Suprapubic skin (tissue), 4 donors: ENCODE data around the gene PTBP3. TPM values are rescaled to one million over a fixed set of nuclear protein-coding genes. Genes with fewer than 3 reads are reported as not detected.
"Not testable (repeated sequence)": the region's sequence is repeated elsewhere in the genome, so short reads cannot be mapped to it uniquely, and the experiment has no call there.

Experiments
- DNase-seq, 2 donors: peaks; one replicate each; pipeline ENCODE4 v3.0.0-alpha.2; 2019; ENCODE audit warnings: low spot score in 2 of 2
- H3K27ac ChIP-seq: fragments of 200-600 bp; sonication (generic); one replicate; pipeline ENCODE4 v1.5.1; 2019
- H3K27me3 ChIP-seq: fragments of 200-600 bp; sonication (generic); one replicate; pipeline ENCODE4 v1.5.1; 2019
- H3K36me3 ChIP-seq: fragments of 200-600 bp; sonication (generic); one replicate; pipeline ENCODE4 v1.5.1; 2019
- H3K4me1 ChIP-seq: fragments of 200-600 bp; sonication (generic); one replicate; pipeline ENCODE4 v1.5.1; 2019
- H3K4me3 ChIP-seq: fragments of 200-600 bp; sonication (generic); one replicate; pipeline ENCODE4 v1.5.1; 2019; ENCODE audit warnings: mild to moderate bottlenecking
- H3K9me3 ChIP-seq: fragments of 200-600 bp; sonication (generic); one replicate; pipeline ENCODE4 v1.5.1; 2019
- EP300 ChIP-seq: sonication (generic); formaldehyde crosslinking; IDR thresholded peaks from one replicate; pipeline ENCODE4 v1.6.1; 2017; ENCODE audit warnings: antibody characterized with exemption
- POLR2A ChIP-seq, 2 donors: fragments of 450-650 bp; IDR thresholded peaks; one replicate each; pipeline ENCODE4 v1.6.1; 2017; ENCODE audit warnings: antibody characterized with exemption in 2 of 2, mild to moderate bottlenecking in 2 of 2, moderate library complexity in 2 of 2
- POLR2AphosphoS5 ChIP-seq, 3 donors: sonication (generic); formaldehyde crosslinking; IDR thresholded peaks; one replicate each; pipeline ENCODE4 v1.6.1; 2017; ENCODE audit warnings: antibody characterized with exemption in 3 of 3
- WGBS: methylation state at CpG from one replicate; pipeline ENCODE4 v1.1.5; 2018; 5-methylcytosine and 5-hydroxymethylcytosine counted together
- total RNA-seq, 4 donors: library from RNA; depleted of rRNA; stranded (reverse); fragments of >200 nt; gene quantifications; one replicate each; pipeline ENCODE4 v1.1.0, GENCODE V29; 2016
- TF ChIP-seq, protein P1 (sequence below), 2 donors: fragments of 200-600 bp in 1 of 2; fragments of 450-650 bp in 1 of 2; sonication (generic) in 1 of 2; IDR thresholded peaks; one replicate each; pipeline ENCODE4 v1.5.1; 2016 to 2019; ENCODE audit warnings: antibody characterized with exemption in 2 of 2, mild to moderate bottlenecking in 1 of 2, moderate library complexity in 1 of 2

PTBP3 gene
- total RNA-seq, 4 donors from 2014 or later, result 90.4 to 333 (median 168) TPM

DNA sequence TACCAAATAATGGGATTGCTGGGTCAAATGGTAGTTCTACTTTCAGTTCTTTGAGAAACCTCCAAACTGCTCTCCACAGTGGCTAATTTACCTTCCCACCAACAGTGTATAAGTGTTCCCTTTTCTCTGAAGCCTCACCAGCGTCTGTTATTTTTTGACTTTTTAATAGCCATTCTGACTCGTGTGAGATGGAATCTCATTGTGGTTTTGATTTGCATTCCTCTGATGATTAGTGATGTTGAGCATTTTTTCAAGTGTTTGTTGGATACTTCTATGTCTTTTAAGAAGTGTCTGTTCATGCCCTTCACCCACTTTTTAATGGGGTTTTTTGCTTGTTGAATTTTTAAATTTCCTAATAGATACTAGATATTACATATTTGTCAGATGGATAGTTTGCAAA is 129.9 kb downstream of the PTBP3 start:
- Histone ChIP-seq H3K36me3 (peaks cover 18% of the 10 kb centered on the region), H3K27ac (no peak overlapping the region), H3K4me3 (no peak overlapping the region), H3K27me3 (no peaks in the 10 kb centered on the region), H3K9me3 (no peaks in the 10 kb centered on the region), H3K4me1 (no peaks in the 10 kb centered on the region)
- TF ChIP-seq, protein P1, sequence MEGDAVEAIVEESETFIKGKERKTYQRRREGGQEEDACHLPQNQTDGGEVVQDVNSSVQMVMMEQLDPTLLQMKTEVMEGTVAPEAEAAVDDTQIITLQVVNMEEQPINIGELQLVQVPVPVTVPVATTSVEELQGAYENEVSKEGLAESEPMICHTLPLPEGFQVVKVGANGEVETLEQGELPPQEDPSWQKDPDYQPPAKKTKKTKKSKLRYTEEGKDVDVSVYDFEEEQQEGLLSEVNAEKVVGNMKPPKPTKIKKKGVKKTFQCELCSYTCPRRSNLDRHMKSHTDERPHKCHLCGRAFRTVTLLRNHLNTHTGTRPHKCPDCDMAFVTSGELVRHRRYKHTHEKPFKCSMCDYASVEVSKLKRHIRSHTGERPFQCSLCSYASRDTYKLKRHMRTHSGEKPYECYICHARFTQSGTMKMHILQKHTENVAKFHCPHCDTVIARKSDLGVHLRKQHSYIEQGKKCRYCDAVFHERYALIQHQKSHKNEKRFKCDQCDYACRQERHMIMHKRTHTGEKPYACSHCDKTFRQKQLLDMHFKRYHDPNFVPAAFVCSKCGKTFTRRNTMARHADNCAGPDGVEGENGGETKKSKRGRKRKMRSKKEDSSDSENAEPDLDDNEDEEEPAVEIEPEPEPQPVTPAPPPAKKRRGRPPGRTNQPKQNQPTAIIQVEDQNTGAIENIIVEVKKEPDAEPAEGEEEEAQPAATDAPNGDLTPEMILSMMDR (IDR thresholded peaks at IDR 0.05), result no peak
- TF ChIP-seq EP300 (no peak), POLR2A (IDR thresholded peaks at IDR 0.05) (no peak), POLR2AphosphoS5 (IDR thresholded peaks at IDR 0.05) (no peak)
- 43% methylated on average over 2 of the region's 2 CpGs for WGBS
- DNase-seq, result no peak

DNA sequence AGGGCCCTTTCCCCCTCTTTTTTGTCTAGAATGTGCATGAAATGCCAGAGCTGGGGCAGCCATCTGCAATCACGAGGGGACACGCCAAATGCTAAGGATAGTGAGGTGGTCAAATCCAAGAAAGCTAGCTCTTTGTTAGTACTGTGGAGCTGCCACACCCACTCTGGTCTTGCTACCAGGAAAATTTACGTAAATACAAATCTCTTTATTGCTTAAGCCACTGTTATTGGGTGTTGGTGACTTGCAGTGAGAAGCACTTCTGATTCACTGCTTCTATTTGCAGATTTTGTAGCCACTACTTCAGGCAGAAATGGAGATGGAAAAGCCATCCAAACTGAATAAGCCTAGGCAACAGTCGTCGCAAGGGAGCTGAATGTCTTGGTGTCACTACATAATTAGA is 132.7 kb downstream of the PTBP3 start:
- WGBS, result 79% methylated on average over 5 of the region's 5 CpGs
- no peaks in the 10 kb centered on the region for H3K4me1 ChIP-seq
- no peaks in the 10 kb centered on the region for H3K9me3 ChIP-seq
- TF ChIP-seq POLR2AphosphoS5 (IDR thresholded peaks at IDR 0.05) (no peak), POLR2A (IDR thresholded peaks at IDR 0.05) (no peak), EP300 (no peak)
- TF ChIP-seq, protein P1 (IDR thresholded peaks at IDR 0.05), result no peak
- DNase-seq, result no peak
- no peak overlapping the region for H3K27ac ChIP-seq
- H3K27me3 ChIP-seq, result no peaks in the 10 kb centered on the region
- H3K36me3 ChIP-seq, result peaks cover under 1% of the 10 kb centered on the region
- no peak overlapping the region for H3K4me3 ChIP-seq

DNA sequence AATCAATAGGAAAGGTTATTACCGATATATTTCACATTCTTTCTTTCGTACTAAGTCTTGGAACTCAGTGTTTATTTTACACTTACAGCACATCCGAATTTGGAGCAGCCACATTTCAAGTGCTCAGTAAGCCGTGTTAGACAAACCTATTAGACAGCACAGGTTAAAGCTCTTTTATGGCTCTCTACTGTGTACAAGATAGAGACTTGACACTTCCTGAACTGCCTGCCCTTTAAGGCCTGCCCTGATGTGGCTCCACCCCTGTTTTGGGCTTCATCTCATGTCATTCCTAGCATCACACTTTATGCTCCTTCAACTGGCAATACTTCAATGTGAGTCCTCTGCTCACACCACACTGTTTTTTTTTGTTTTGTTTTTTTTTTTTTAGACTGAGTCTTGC is 134.8 kb downstream of the PTBP3 start:
- 59% methylated on average over 4 of the region's 4 CpGs for WGBS
- no peak overlapping the region for H3K4me3 ChIP-seq
- no peaks in the 10 kb centered on the region for H3K36me3 ChIP-seq
- H3K4me1 ChIP-seq, result no peaks in the 10 kb centered on the region
- TF ChIP-seq POLR2A (IDR thresholded peaks at IDR 0.05), result no peak
- TF ChIP-seq POLR2AphosphoS5 (IDR thresholded peaks at IDR 0.05), result no peak
- TF ChIP-seq EP300, result no peak
- TF ChIP-seq, protein P1 (IDR thresholded peaks at IDR 0.05), result no peak
- H3K27me3 ChIP-seq, result no peaks in the 10 kb centered on the region
- H3K27ac ChIP-seq, result no peak overlapping the region
- H3K9me3 ChIP-seq, result no peaks in the 10 kb centered on the region
- no peak for DNase-seq

DNA sequence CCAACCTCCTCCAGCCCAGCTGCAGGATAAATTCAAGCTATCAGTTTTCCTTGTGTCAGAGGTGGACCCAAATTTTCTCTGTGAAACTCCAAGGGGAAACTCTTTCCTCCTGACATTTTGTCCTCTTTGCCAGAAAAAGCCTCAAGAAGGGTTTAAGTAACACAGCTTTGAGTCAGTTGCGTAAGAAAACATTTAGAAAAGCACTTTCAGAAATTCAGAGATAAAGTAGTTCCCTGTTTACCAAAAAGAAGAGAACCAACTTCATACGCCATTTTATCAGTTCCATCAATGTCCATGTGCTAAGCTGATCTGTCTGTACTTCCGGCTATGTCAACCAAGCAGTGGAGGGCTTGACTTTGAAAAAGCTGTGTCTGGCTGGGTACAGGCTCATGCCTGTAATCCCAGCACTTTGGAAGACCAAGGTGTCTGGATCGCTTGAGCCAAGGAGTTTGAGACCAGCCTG is 138.4 kb downstream of the PTBP3 start:
- WGBS, result 91% methylated on average over 4 of the region's 4 CpGs
- TF ChIP-seq POLR2A (IDR thresholded peaks at IDR 0.05) (no peak), POLR2AphosphoS5 (IDR thresholded peaks at IDR 0.05) (no peak), EP300 (no peak)
- TF ChIP-seq, protein P1 (IDR thresholded peaks at IDR 0.05), result no peak
- no peaks in the 10 kb centered on the region for H3K4me1 ChIP-seq
- no peak overlapping the region for H3K27ac ChIP-seq
- no peak overlapping the region for H3K4me3 ChIP-seq
- no peak for DNase-seq
- no peaks in the 10 kb centered on the region for H3K9me3 ChIP-seq
- no peaks in the 10 kb centered on the region for H3K27me3 ChIP-seq
- H3K36me3 ChIP-seq, result no peaks in the 10 kb centered on the region

DNA sequence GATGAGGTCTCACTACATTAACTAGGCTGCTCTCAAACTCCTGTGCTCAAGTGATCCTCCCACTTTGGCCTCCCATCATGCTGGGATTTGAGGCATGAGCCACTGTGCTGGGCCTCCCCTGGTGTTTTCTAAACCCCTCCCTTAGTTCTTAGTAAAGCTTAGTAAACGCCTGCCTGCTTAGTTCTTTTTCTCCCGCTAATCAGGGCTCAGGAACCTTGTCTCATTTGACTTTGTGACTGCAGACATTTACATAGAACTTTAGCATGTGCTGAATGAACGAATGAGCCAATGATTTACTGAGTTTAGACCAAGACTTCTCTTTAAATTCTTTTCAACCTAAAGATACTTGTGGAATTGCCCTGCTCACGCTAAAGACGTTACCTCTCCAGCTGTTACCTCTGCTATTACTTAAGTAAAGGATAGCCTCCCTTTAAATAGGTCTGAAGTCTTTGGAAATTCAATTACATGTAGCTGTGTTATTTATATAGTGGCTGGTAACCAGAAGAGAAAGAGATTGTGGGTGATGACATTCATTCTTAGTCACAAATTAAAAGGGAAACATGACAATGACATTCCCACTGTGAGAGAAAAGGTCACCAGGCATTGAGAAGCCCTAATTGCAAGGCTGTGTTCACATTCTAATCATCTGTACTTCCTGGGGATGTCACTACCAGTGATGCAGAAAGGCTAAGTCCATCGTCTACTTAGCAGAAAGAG is 139.7 kb downstream of the PTBP3 start:
- 90% methylated on average over 6 of the region's 6 CpGs for WGBS
- Histone ChIP-seq H3K36me3 (no peaks in the 10 kb centered on the region), H3K4me1 (no peaks in the 10 kb centered on the region), H3K27me3 (no peaks in the 10 kb centered on the region), H3K9me3 (no peaks in the 10 kb centered on the region), H3K4me3 (no peak overlapping the region), H3K27ac (no peak overlapping the region)
- no peak for DNase-seq
- TF ChIP-seq, protein P1 (IDR thresholded peaks at IDR 0.05), result no peak

DNA sequence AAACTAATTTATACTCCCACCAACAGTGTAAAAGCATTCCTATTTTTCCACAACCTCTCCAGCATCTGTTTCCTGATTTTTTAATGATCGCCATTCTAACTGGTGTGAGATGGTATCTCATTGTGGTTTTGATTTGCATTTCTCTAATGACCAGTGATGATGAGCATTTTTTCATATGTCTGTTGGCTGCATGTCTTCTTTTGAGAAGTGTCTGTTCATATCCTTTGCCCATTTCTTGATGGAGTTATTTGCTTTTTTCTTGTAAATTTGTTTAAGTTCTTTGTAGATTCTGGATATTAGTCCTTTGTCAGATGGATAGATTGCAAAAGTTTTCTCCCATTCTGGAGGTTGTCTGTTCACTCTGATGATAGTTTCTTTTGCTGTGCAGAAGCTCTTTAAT is 143.1 kb downstream of the PTBP3 start:
- not testable (repeated sequence) for H3K4me1 ChIP-seq, DNase-seq, H3K27me3 ChIP-seq, H3K36me3 ChIP-seq, H3K27ac ChIP-seq, H3K4me3 ChIP-seq, H3K9me3 ChIP-seq
- WGBS, result 90% methylated on average over 1 of the region's 1 CpG
